GM12873 (cell line): Measurements from ENCODE around the gene SETDB1.

Experiments
- CTCF ChIP-seq: IDR thresholded peaks from 2 replicates; pipeline ENCODE4 v1.5.1; 2012; ENCODE audit warnings: low read depth, mild to moderate bottlenecking, moderate library complexity, low read length, control low read depth; ENCODE audit not compliant: insufficient read depth; ENCODE audit errors: missing control alignments

SETDB1 gene

GRCh38 chr1:150979092-150980056, 53.2 kb downstream of the SETDB1 start:
- peak; percentile 100 for TF ChIP-seq CTCF

DNA sequence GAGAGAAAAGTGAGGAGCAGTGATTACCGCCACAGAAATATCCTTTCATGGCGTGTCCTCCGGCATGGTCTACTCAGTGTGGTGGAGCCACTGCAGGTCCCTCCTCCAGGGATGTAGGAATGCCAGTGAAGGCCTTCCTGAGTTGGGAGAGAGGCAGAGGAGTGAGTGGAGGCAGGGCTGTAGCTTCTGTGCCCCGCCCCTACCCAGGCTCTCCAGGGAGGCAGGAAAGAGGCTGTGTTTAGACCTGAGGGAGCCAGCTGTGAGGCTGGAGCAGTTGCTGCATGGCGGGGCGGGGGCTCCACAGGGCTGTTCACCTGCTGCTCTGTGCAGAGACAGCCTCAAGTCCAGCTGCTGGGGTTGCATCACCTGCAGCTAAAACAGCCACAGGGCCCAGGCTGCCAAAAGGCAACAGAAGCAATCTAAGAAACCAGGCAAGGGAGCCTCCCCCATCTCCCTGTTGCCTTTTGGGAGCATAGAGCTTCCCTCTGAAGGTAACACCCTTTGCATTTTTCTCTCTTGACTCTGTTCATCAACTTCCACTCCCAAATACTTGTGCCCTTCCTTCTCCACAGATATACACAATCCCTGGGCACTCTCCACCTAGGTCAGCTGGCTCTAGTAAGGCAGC, 55.1 kb downstream of the SETDB1 start:
- TF ChIP-seq CTCF, result no peak

- TF ChIP-seq CTCF, result no peak
Observed at GRCh38 chr1:150981805-150982712, 55.9 kb downstream of the SETDB1 start, which contains the start of gene ANXA9. TSS of gene ANXA9 (plus strand) at chr1:150982292. CDS start at chr1:150983106, 814 bp downstream.

DNA sequence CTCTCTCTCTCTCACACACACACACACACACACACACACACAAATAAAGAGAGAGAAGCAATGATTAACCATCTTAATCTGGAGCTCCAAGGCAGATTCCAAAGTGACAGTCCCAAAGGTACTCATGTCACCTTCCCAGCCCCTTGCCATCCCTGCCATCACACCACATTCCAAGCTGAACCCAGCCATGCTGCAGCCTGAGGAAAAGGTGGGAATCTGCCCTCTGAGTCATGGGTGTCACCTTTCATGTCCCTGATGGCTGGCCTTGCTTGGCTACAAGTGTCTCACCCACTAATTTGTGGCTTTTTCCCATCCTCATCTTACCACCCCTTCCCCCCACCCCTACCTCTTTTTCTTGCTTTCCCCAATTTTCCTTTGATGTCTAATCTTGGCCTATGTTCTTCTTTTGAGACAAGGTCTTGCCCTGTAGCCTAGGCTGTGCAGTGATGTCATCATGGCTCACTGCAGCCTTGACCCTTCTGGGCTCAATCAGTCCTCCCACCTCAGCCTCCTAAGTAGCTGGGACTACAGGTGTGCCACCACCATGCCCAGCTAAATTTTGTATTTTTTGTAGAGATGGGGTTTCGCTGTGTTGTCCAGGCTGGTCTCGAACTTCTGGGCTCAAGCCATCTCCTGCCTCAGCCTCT, 59.1 kb downstream of the SETDB1 start:
- TF ChIP-seq CTCF, result no peak

GRCh38 chr1:150987924-150988323, 61.8 kb downstream of the SETDB1 start:
- no peak for TF ChIP-seq CTCF

DNA sequence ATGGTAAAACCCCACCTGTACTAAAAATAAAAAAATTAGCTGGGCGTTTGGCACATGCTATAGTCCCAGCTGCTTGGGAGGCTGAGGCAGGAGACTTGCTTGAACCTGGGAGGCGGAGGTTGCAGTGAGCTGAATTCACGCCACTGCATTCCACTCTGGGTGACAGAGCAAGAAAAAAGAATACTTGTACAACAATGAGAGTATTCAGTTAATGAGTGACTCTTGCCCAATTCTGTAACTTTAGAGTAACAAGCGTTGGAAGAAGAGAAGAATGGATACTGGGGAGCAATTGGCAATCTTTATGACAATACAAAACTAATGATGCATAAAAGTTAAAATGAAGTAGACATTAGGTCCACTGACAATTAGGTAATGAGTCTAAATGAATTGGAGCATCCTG, 66.5 kb downstream of the SETDB1 start:
- no peak for TF ChIP-seq CTCF

GRCh38 chr1:150994248-150994647, 68.1 kb downstream of the SETDB1 start:
- TF ChIP-seq CTCF, result no peak
